HEK293 (cell line): ENCODE measurements around the gene SLC22A16.
"Not testable (repeated sequence)": the region's sequence is repeated elsewhere in the genome, so short reads cannot be mapped to it uniquely, and the experiment has no call there.

Experiments
- CTCF ChIA-PET: fragments of 350-600 bp; formaldehyde crosslinking; extraction: SDS; loops from one replicate; lab custom pipeline; 2021; ENCODE audit warnings: antibody characterized with exemption; lab: Yijun Ruan, JAX
- POLR2A ChIA-PET: fragments of 300-600 bp; formaldehyde crosslinking; extraction: SDS; loops from one replicate; lab custom pipeline; 2020; ENCODE audit warnings: antibody characterized with exemption, inconsistent platforms; lab: Yijun Ruan, JAX
- H3K27ac ChIP-seq: fragments of 200-500 bp; sonication (Bioruptor generic); 2 replicates; pipeline ENCODE4 v1.5.1; 2014; ENCODE audit warnings: low read depth, low read length, control low read depth, inconsistent platforms; ENCODE audit errors: extremely low read depth
- H3K36me3 ChIP-seq, 2 experiments: fragments of 200-500 bp in 1 of 2; sonication (Bioruptor generic) in 1 of 2; 1 replicate in 1 of 2; 2 replicates in 1 of 2; pipeline ENCODE4 v1.5.1; 2014 to 2017; ENCODE audit warnings: inconsistent platforms in 2 of 2, low read length in 2 of 2; ENCODE audit not compliant: control insufficient read depth in 2 of 2, insufficient read depth in 1 of 2
- H3K4me1 ChIP-seq: fragments of 200-500 bp; sonication (Bioruptor generic); 2 replicates; pipeline ENCODE4 v1.5.1; 2014; ENCODE audit warnings: mild to moderate bottlenecking, low read length, inconsistent platforms; ENCODE audit not compliant: control insufficient read depth, insufficient read depth
- H3K4me3 ChIP-seq: 2 replicates; pipeline ENCODE4 v1.5.1; 2011; ENCODE audit warnings: low read depth, mild to moderate bottlenecking, control low read depth, low read length, moderate library complexity
- H3K9me3 ChIP-seq: fragments of 200-500 bp; sonication (Bioruptor generic); 2 replicates; pipeline ENCODE4 v1.5.1; 2014; ENCODE audit warnings: low read depth, low read length, inconsistent platforms; ENCODE audit not compliant: control insufficient read depth, insufficient read depth
- ELK4 ChIP-seq: IDR thresholded peaks from 2 replicates; pipeline ENCODE4 v1.6.1; 2011; ENCODE audit warnings: mild to moderate bottlenecking, low read depth, low read length, borderline replicate concordance
- HIC1 ChIP-seq: fragments of 450-650 bp; formaldehyde crosslinking; IDR thresholded peaks from 2 replicates; pipeline ENCODE4 v1.5.1; 2016; ENCODE audit warnings: missing biosample characterization, missing genetic modification characterization
- IKZF3 ChIP-seq: fragments of 450-650 bp; IDR thresholded peaks from 2 replicates; pipeline ENCODE4 v1.5.0; 2018; ENCODE audit warnings: missing biosample characterization, mild to moderate bottlenecking, missing genetic modification characterization, moderate library complexity
- MYNN ChIP-seq: fragments of 450-650 bp; formaldehyde crosslinking; IDR thresholded peaks from 2 replicates; pipeline ENCODE4 v1.5.1; 2016; ENCODE audit warnings: missing biosample characterization, missing genetic modification characterization, borderline replicate concordance
- SCRT1 ChIP-seq: fragments of 450-650 bp; formaldehyde crosslinking; IDR thresholded peaks from 2 replicates; pipeline ENCODE4 v1.5.1; 2016; ENCODE audit warnings: missing biosample characterization, missing genetic modification characterization, borderline replicate concordance
- SCRT2 ChIP-seq: fragments of 450-650 bp; formaldehyde crosslinking; IDR thresholded peaks from 2 replicates; pipeline ENCODE4 v1.5.1; 2016; ENCODE audit warnings: missing biosample characterization, missing genetic modification characterization
- SP2 ChIP-seq: fragments of 450-650 bp; formaldehyde crosslinking; IDR thresholded peaks from 2 replicates; pipeline ENCODE4 v1.5.1; 2016; ENCODE audit warnings: missing biosample characterization, missing genetic modification characterization
- TCF7L2 ChIP-seq: IDR thresholded peaks from 2 replicates; pipeline ENCODE4 v1.6.1; 2011; ENCODE audit warnings: low read depth, mild to moderate bottlenecking, inconsistent platforms, low read length, moderate library complexity, borderline replicate concordance
- ZBTB26 ChIP-seq: fragments of 450-650 bp; formaldehyde crosslinking; optimal IDR thresholded peaks from 2 replicates; pipeline ENCODE3; 2016; ENCODE audit warnings: missing biosample characterization, mild to moderate bottlenecking, missing genetic modification characterization
- ZFP41 ChIP-seq: fragments of 450-650 bp; formaldehyde crosslinking; IDR thresholded peaks from 2 replicates; pipeline ENCODE4 v1.5.1; 2016; ENCODE audit warnings: missing biosample characterization, missing genetic modification characterization, borderline replicate concordance
- ZNF174 ChIP-seq: fragments of 450-650 bp; formaldehyde crosslinking; IDR thresholded peaks from 2 replicates; pipeline ENCODE4 v1.5.0; 2017; ENCODE audit warnings: missing biosample characterization, mild to moderate bottlenecking, missing genetic modification characterization
- ZNF214 ChIP-seq: fragments of 450-650 bp; formaldehyde crosslinking; IDR thresholded peaks from 2 replicates; pipeline ENCODE4 v1.5.1; 2017; ENCODE audit warnings: missing biosample characterization, mild to moderate bottlenecking, missing genetic modification characterization, borderline replicate concordance
- ZNF426 ChIP-seq: fragments of 450-650 bp; formaldehyde crosslinking; IDR thresholded peaks from 2 replicates; pipeline ENCODE4 v1.5.1; 2017; ENCODE audit warnings: missing biosample characterization, missing genetic modification characterization, mild to moderate bottlenecking, inconsistent platforms, moderate library complexity
- ZNF585B ChIP-seq: fragments of 450-650 bp; formaldehyde crosslinking; IDR thresholded peaks from 2 replicates; pipeline ENCODE4 v1.5.1; 2016; ENCODE audit warnings: missing biosample characterization, missing genetic modification characterization
- ZNF660 ChIP-seq: fragments of 450-650 bp; IDR thresholded peaks from 2 replicates; pipeline ENCODE4 v1.5.1; 2018; ENCODE audit warnings: missing biosample characterization, mild to moderate bottlenecking, missing genetic modification characterization
- ZNF677 ChIP-seq: fragments of 450-650 bp; IDR thresholded peaks from 2 replicates; pipeline ENCODE4 v1.5.0; 2018; ENCODE audit warnings: missing biosample characterization, mild to moderate bottlenecking, missing genetic modification characterization, moderate library complexity
- ZNF792 ChIP-seq: fragments of 450-650 bp; formaldehyde crosslinking; IDR thresholded peaks from 2 replicates; pipeline ENCODE4 v1.5.1; 2016; ENCODE audit warnings: missing biosample characterization, missing genetic modification characterization

The SLC22A16 gene

GRCh38 chr6:110490110-110490509 lies 13.7 kb upstream of the SLC22A16 start:
- peaks cover 10% of the 10 kb centered on the region; the same call in 1 of the 2 replicates for H3K4me1 ChIP-seq
- H3K9me3 ChIP-seq = no peaks in the 10 kb centered on the region
- no peak overlapping the region for H3K27ac ChIP-seq
- ChIA-PET CTCF (interaction anchor here (0.7 to 1.0 kb wide), 2 partner anchors 14 to 99 kb away, joined by 3 read pairs; partner anchors contain the start of gene SLC22A16), POLR2A (no interaction called here)
- no peak overlapping the region for H3K4me3 ChIP-seq
- TF ChIP-seq HIC1 (tag by site-specific recombination) = no peak
- no peak for TF ChIP-seq ZNF426 (tag by site-specific recombination)
- no peak for TF ChIP-seq ZNF660 (tag by site-specific recombination)
- TF ChIP-seq ZFP41 (tag by site-specific recombination) = no peak
- no peak for TF ChIP-seq SCRT1 (tag by site-specific recombination)
- TF ChIP-seq MYNN (tag by site-specific recombination) = no peak
- TF ChIP-seq ZNF792 (tag by site-specific recombination) = no peak
- no peak for TF ChIP-seq TCF7L2
- TF ChIP-seq IKZF3 = peak; percentile 48; the same call in 1 of the 2 replicates
- H3K36me3 ChIP-seq = no peaks in the 10 kb centered on the region

GRCh38 chr6:110488606-110489190 lies 12.3 kb upstream of the SLC22A16 start:
- Histone ChIP-seq H3K4me3 (no peak overlapping the region), H3K36me3 (no peaks in the 10 kb centered on the region), H3K9me3 (no peaks in the 10 kb centered on the region), H3K27ac (no peak overlapping the region), H3K4me1 (peaks cover 10% of the 10 kb centered on the region; the same call in 1 of the 2 replicates)
- ChIA-PET POLR2A (interaction anchor here (0.6 kb wide), 2 partner anchors 107 to 347 kb away, joined by 4 read pairs; no protein-coding TSS in a partner anchor), CTCF (no interaction called here)
- TF ChIP-seq ZNF677 (tag by site-specific recombination) (no peak), ZNF174 (tag by site-specific recombination) (no peak), ZBTB26 (tag by site-specific recombination) (no peak), ELK4 (no peak), SCRT2 (no peak), ZNF214 (tag by site-specific recombination) (no peak), SP2 (tag by site-specific recombination) (no peak), ZNF585B (tag by site-specific recombination) (no peak)

- H3K27ac ChIP-seq, H3K36me3 ChIP-seq, H3K4me1 ChIP-seq, H3K4me3 ChIP-seq, CTCF ChIA-PET, H3K9me3 ChIP-seq: not testable (repeated sequence)
- POLR2A ChIA-PET = interaction anchor here (0.6 kb wide), 1 partner anchor 107 kb away, joined by 4 read pairs; no protein-coding TSS in a partner anchor
Observed at GRCh38 chr6:110487968-110488381, 11.6 kb upstream of the SLC22A16 start.
